Cardiac muscle cell (in vitro differentiated cells and primary cell): ENCODE measurements around the gene PRLR. TPM values are rescaled to one million over a fixed set of nuclear protein-coding genes. Genes with fewer than 3 reads are reported as not detected.

Experiments used
- DNase-seq, 2 donors: peaks; one replicate each; pipeline versions ENCODE4 v3.0.0 to v3.0.0-alpha.2; 2010 to 2017; ENCODE audit warnings: low read depth in 1 of 2, low spot score in 1 of 2
- H3K27ac ChIP-seq: fragments of 200-600 bp; sonication (generic); 2 replicates; pipeline ENCODE4 v1.5.1; 2016
- H3K27me3 ChIP-seq: fragments of 200-600 bp; sonication (generic); 2 replicates; pipeline ENCODE4 v1.6.0; 2016; ENCODE audit warnings: control low read depth
- H3K36me3 ChIP-seq: fragments of 200-600 bp; sonication (generic); 2 replicates; pipeline ENCODE4 v1.5.1; 2016; ENCODE audit warnings: control low read depth
- H3K4me1 ChIP-seq: fragments of 200-600 bp; sonication (generic); 2 replicates; pipeline ENCODE4 v1.8.1; 2017; ENCODE audit warnings: low read depth, mild to moderate bottlenecking, mixed run types
- H3K4me3 ChIP-seq: fragments of 200-600 bp; sonication (generic); 2 replicates; pipeline ENCODE4 v1.5.1; 2016; ENCODE audit warnings: mild to moderate bottlenecking
- H3K9me3 ChIP-seq: fragments of 200-600 bp; sonication (generic); 2 replicates; pipeline ENCODE4 v1.5.1; 2017; ENCODE audit warnings: low read depth, mild to moderate bottlenecking, control low read depth
- CTCF ChIP-seq: IDR thresholded peaks from 2 replicates; pipeline ENCODE4 v1.5.1; 2012; ENCODE audit warnings: low read depth, mild to moderate bottlenecking, low read length
- polyA plus RNA-seq: library from polyadenylated mRNA; unstranded; fragments of >200 nt; fragmentation: Nextera tagmentation; extraction: Ambion mirVana; gene quantifications from 2 replicates; pipeline ENCODE4 v1.2.1, GENCODE V29; 2016
- total RNA-seq: library from RNA; depleted of rRNA; stranded (reverse); fragments of >200 nt; gene quantifications from 2 replicates; pipeline ENCODE4 v1.2.3, GENCODE V29; 2016

The PRLR gene
- total and polyA plus RNA-seq, 2 experiments from 2014 or later = 0.06 TPM; not detected in 1

- no peak for DNase-seq
- no peak for TF ChIP-seq CTCF
- H3K27me3 ChIP-seq = no peaks in the 10 kb centered on the region
- no peaks in the 10 kb centered on the region for H3K9me3 ChIP-seq
- H3K4me3 ChIP-seq = no peak overlapping the region
- H3K27ac ChIP-seq = no peak overlapping the region
- H3K36me3 ChIP-seq = no peaks in the 10 kb centered on the region
- H3K4me1 ChIP-seq = no peaks in the 10 kb centered on the region
These were observed 50.2 kb downstream of the PRLR start for GRCh38 chr5:35180046-35180445.

DNA sequence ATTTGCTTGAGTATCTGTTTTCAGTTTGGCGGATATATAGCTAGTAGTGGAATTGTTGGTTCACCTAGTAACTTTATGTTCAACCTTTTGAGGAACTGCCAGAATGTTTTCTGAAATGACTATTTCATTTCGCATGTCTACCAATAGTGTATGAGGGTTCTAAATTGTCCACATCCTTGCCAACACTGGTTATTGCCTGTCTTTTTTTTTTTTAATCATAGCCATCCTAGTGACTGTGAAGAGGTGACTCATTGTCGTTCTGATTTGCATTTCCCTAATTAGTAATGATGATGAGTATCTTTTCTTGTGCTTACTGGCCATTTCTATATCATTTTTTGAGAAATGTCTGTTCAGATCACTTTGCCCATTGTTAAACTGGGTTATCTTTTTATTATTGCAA, 52.5 kb downstream of the PRLR start:
- TF ChIP-seq CTCF = no peak
- no peak for DNase-seq
- H3K27ac ChIP-seq = no peak overlapping the region
- no peaks in the 10 kb centered on the region for H3K36me3 ChIP-seq
- no peak overlapping the region for H3K4me3 ChIP-seq
- H3K9me3 ChIP-seq = no peaks in the 10 kb centered on the region
- no peaks in the 10 kb centered on the region for H3K27me3 ChIP-seq
- H3K4me1 ChIP-seq = no peaks in the 10 kb centered on the region

DNA sequence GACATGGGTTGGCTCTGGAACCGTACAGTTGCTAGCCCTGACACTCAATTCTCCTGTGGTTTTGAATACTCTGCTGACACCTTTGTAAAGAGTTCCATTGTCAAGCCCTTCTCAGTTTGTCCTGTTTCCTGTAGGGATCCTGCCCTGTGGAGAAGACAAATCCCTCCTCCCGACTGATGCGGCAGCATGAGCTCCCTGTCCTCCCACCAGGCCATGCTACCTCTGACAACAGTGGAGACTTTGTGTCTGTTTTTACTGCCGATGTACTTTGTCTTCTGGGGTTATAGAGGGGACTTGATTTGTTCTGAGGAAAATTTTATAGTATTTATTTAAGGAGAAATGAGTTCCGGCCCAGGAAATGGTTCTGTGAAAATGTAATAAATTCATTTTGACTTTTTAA, 57.8 kb downstream of the PRLR start:
- no peak overlapping the region for H3K27ac ChIP-seq
- TF ChIP-seq CTCF = no peak
- no peaks in the 10 kb centered on the region for H3K27me3 ChIP-seq
- no peaks in the 10 kb centered on the region for H3K4me1 ChIP-seq
- DNase-seq = no peak
- no peaks in the 10 kb centered on the region for H3K36me3 ChIP-seq
- H3K4me3 ChIP-seq = no peak overlapping the region
- H3K9me3 ChIP-seq = no peaks in the 10 kb centered on the region

DNA sequence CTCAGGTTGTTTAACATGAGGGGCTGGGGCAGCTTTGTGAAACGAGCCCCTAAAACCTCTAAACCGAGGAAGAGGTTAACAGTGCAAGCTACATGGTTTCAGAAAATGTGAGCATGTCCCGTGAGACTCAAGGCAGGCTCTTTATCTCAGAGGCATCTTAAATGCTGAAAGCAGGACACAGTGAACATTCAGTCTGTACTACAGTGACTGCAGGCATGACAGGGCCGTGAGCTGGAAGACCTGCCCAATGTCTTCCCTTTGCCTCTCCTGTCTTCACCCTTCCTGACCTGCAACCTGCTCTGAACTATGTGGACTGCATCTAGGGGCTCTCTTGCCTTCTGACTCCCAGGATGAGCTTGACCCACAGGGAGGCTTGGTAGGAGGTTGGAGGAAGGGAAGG, 58.3 kb downstream of the PRLR start:
- H3K27me3 ChIP-seq = no peaks in the 10 kb centered on the region
- H3K4me1 ChIP-seq = no peaks in the 10 kb centered on the region
- H3K4me3 ChIP-seq = no peak overlapping the region
- DNase-seq = no peak
- no peak overlapping the region for H3K27ac ChIP-seq
- no peak for TF ChIP-seq CTCF
- H3K36me3 ChIP-seq = no peaks in the 10 kb centered on the region
- H3K9me3 ChIP-seq = no peaks in the 10 kb centered on the region

- Histone ChIP-seq H3K27me3 (no peaks in the 10 kb centered on the region), H3K9me3 (no peaks in the 10 kb centered on the region), H3K36me3 (no peaks in the 10 kb centered on the region), H3K4me1 (no peaks in the 10 kb centered on the region), H3K4me3 (no peak overlapping the region), H3K27ac (no peak overlapping the region)
- no peak for TF ChIP-seq CTCF
- no peak for DNase-seq
These were observed 59.2 kb downstream of the PRLR start for GRCh38 chr5:35171078-35171477.

DNA sequence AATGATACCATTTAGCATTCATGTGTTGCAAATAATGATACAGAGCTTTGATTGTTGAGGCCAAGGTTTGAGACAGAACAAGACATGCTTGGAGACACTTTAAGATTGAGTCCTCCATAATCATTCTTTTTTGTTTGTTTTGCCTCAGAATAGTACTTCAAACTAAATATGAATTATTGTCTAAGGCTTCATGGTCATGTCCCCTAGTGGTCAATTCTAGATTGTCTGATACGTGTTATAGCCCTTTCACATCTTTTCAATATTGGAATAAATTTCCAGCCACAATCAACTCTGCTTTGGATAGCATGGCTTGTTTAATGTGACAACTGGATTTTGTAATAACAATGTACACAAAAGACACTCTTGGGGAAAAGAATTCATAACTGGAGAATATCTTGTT, 64.2 kb downstream of the PRLR start:
- no peak overlapping the region for H3K4me3 ChIP-seq
- no peaks in the 10 kb centered on the region for H3K9me3 ChIP-seq
- H3K4me1 ChIP-seq = no peaks in the 10 kb centered on the region
- H3K36me3 ChIP-seq = no peaks in the 10 kb centered on the region
- H3K27ac ChIP-seq = no peak overlapping the region
- no peaks in the 10 kb centered on the region for H3K27me3 ChIP-seq
- TF ChIP-seq CTCF = peak; percentile 14
- DNase-seq = no peak
